Limb (tissue), 2 donors: ENCODE measurements around the gene ZNF593OS.

Source experiments
- DNase-seq, 2 donors: peaks; one replicate each; pipeline ENCODE4 v3.0.0-alpha.2; 2016; ENCODE audit errors: extremely low spot score in 2 of 2

Gene ZNF593OS

GRCh38 chr1:26126321-26127084 lies 45.1 kb downstream of the ZNF593OS start:
- DNase-seq: no peak

- DNase-seq: no peak
Observed at GRCh38 chr1:26125946-26126320, 45.7 kb downstream of the ZNF593OS start.

DNA sequence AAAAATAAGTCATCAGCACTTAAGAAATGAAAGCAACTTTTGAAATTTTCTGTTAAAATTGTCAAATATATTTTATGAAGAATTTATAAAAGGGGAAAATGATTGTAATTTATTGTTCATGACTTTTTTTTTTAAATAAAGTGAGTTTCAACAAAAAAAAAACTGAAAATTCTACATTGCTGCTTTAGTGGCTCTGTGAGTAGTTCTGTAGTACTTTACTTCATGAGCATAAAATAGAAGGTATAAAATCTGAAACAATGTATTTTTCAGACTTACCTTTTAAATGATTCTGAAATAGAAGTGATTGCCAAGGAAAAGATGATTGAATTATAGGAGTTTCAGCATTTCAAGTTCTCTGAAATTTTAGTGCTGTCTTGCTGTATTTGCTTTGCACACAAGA lies 46.2 kb downstream of the ZNF593OS start:
- DNase-seq: no peak

DNA sequence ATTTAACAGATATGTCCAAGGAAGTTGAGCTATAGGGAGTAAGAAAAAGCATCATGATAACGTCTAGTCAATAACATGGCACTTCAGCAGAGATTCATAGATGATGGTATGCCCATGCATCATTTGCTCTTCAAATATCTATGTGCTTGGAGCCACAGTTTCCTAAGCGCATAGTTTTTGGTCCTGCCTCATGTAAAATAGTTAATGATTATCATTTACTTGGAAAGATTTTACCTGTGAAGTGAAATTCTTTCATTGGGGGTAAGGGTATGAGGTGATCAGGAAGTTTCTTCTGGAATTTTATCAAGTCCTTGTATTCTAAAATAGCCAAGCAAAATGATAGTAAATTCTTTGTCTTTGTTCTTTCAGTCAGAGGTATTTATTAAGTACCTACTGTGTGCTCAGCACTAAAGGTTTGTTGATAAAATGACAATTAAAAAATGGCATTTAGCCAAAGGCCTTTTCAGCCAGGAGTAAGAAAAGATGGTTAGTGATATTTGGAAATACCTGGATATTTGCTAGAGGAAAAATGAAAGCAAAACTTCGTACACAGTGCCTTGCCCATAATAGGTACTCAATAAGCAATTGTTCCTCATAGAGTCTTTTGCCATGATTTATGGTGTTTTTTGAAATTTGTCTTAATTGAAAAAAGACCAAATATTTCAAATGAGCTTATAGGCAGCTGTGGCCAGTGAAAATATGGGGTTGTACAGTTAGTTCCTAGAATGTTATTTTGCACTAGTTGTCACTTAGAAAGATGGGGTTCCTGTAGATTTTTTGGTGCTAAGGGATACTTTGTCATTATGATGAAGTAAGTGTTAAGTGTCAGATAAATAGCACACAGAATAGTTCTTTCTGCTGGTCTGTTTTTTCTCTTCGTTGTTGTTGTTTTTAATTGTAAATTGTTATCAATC lies 47.0 kb downstream of the ZNF593OS start:
- DNase-seq: no peak

DNA sequence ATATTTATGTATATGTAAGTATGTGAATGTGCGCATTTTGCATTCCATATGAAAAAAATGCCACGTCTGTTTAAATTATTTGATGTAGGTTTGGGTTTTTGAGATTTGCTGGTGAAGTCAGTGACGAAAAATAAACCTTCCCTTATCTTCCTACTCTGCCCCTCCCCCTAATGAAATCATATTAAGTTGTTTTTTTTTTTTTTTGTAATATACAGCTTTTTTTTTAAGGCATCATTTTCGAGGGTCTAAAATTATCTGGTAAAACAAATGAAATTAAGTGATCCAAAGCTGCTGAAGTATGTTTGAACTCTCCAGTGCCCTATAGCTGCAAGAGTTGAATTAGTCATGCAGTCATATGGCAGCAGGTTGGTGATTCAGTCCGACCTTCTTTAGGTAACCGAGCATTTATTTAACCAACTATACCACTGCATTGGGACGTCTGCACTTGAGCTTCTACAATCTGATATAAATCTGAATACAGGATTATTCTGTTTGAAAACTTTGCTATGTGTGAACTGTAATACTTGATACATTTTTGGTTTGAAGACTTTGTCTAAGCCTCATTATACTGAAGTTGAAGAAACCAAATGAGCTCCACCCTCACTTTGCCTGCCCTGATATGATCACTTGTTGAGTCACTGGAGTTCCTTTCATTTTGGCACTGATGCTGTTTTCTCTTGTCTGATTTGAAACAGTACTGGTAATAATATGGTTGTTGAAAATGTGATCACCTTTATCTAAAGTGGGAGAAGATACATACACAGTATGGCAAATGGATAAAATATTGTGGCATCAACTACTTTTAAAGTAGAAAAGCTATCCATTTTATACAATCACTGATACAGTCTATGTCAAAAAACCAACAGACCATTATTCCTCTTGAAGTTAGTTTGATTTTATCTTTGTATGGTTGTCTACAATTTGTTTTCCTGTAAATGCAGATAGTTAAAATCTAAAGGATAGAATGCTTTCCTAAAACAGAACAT lies 48.4 kb downstream of the ZNF593OS start:
- DNase-seq: no peak

DNA sequence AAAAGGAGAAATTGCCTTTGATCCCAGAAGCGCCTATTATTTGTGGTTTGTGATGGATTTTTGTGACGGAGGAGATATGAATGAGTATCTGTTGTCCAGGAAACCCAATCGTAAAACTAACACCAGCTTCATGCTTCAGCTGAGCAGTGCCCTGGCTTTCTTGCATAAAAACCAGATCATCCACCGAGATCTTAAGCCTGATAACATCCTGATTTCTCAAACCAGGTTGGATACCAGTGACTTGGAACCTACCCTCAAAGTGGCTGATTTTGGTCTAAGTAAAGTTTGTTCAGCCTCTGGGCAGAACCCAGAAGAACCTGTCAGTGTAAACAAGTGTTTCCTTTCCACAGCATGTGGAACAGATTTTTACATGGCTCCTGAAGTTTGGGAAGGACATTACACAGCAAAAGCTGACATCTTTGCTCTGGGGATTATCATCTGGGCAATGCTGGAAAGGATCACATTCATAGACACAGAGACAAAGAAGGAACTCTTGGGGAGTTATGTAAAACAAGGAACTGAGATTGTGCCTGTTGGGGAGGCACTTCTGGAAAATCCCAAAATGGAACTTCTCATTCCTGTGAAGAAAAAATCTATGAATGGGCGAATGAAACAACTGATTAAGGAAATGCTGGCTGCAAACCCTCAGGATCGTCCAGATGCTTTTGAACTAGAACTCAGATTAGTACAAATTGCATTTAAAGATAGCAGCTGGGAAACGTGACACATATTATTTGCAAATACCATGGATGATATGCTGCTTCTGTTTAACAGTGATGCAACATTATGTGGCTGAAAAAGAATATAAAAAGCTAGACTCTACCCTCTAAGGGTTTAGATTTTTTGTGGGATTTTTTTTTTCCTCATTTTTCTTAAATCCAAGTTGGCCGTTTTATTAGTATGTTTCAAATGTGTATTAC lies 49.5 kb downstream of the ZNF593OS start:
- DNase-seq: no peak

- no peak for DNase-seq
Observed at GRCh38 chr1:26119892-26120608, 51.6 kb downstream of the ZNF593OS start.
